HTR-8/SVneo (cell line): ENCODE data around the gene LRP1B.

ENCODE experiments used
- DNase-seq: peaks from one replicate; pipeline ENCODE4 v3.0.0; 2011; ENCODE audit warnings: low spot score, mixed read lengths; ENCODE audit not compliant: insufficient read length
- FAIRE-seq: peaks from 2 replicates; lab custom pipeline; 2011; peaks lifted over from hg19 to GRCh38; lab: Jason Lieb, UNC

LRP1B gene

GRCh38 chr2:141810148-141810547, 320.7 kb downstream of the LRP1B start:
- FAIRE-seq (no peak), DNase-seq (no peak)

DNA sequence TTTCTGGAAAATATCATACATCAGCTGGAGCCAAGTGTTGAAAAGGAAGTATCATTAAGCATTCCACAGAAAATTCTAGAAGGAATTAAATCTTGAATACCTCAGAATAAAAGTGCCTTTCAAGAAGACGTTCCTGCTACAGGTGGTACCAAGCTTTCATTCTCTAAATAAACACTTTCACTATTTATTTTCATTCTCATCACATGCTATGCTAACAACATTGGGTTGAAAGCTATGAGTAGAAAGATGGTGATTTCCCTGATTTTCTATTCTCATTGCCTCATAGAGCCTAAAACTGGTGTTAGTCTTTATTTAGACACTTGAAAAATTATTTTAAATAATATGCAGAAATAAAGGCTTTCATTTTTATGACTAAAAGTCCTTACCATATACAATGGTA, 324.7 kb downstream of the LRP1B start:
- DNase-seq, result no peak
- FAIRE-seq, result no peak

GRCh38 chr2:141805302-141805701, 325.5 kb downstream of the LRP1B start:
- no peak for FAIRE-seq
- DNase-seq, result no peak

GRCh38 chr2:141796449-141796848, 334.4 kb downstream of the LRP1B start:
- no peak for DNase-seq
- no peak for FAIRE-seq

DNA sequence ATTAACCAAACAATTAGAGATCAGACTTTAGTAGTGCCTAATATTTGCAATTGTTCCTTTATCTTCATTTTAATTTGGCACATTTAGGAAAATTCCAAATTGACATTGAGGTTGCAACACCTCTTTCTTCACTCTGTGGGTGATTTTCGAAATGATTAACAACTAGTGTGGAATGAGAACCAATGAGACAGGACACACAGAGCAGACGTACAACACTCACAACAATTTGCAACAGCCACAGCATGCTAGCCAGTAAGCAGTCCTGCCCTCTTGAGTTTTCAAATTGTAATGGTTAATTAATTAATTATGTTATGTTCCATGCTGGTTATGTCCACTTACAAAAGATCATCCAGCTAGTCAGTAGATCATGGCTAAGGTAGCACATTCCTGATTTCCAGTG, 339.3 kb downstream of the LRP1B start:
- FAIRE-seq, result no peak

GRCh38 chr2:141782574-141782973, 348.2 kb downstream of the LRP1B start:
- FAIRE-seq, result no peak

More for the DNA sequence above, 339.3 kb downstream of the LRP1B start:
- DNase-seq, result no peak

DNA sequence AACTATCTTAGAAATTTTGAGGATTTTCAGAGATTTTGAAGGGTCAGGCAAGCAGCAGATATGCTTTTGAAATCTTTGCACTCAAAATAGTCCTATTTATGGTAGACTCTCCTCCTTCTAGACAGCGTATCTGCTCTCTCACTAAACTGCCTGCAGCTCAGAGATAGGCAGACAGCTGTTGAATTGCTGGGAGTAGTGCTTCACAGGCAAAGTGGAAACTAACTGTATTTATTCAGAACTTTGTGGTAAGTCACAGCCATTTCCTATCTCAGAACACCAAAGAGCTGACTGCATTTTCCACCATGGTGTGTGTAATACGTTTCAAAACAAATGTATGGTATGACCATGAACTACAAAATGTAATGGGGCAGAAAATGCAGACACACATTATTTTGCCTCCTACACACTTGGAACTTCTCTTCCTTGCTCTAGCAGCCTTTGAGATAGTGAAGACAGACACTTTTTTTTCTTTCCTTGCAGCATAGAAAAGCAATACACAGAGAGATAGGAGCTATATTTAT, 352.4 kb downstream of the LRP1B start:
- FAIRE-seq (no peak), DNase-seq (no peak)

More at GRCh38 chr2:141782574-141782973, 348.2 kb downstream of the LRP1B start:
- DNase-seq, result no peak

GRCh38 chr2:141770530-141770929, 360.3 kb downstream of the LRP1B start:
- no peak for DNase-seq
- FAIRE-seq, result no peak

GRCh38 chr2:141767691-141768090, 363.1 kb downstream of the LRP1B start:
- no peak for DNase-seq
- no peak for FAIRE-seq

DNA sequence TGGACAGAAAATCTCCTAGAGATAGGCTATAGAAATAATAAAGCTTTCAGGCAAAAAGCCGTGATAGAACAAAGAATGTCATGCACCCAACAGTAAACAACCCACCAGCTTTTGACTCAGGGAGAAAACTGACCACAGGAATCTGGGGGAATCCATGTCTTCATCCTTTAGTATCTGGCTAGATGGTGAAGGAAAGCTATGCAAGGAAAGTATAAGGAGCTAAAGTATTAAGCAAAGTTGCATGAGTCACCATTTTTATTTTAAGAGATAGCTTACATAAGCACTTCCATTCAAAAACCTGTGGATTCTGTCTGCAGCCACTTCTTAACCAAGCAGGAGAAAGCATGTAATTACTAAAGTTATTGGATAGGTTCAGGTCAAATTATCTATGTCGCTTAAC, 363.8 kb downstream of the LRP1B start:
- FAIRE-seq (no peak), DNase-seq (peak; percentile 33)

GRCh38 chr2:141766225-141766624, 364.6 kb downstream of the LRP1B start:
- FAIRE-seq (no peak), DNase-seq (no peak)

GRCh38 chr2:141748616-141749015, 382.2 kb downstream of the LRP1B start:
- no peak for DNase-seq
- FAIRE-seq, result no peak

DNA sequence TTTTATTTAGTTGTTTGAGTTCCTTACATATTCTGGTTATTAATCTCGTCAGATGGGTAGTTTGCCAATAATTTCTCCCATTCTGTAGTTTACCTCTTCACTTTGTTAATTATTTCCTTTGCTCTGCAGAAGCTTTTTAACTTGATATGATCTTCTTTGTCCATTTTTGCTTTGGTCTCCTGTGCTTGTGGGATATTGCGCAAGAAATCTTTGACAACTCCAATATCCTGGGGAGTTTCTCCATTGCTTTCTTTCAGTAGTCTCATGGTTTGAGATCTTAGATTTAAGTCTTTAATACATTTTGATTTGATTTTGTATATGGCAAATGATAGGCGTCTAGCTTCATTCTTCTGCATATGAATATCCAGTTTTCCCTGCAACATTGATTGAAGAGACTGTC, 389.2 kb downstream of the LRP1B start:
- DNase-seq (no peak), FAIRE-seq (no peak)

DNA sequence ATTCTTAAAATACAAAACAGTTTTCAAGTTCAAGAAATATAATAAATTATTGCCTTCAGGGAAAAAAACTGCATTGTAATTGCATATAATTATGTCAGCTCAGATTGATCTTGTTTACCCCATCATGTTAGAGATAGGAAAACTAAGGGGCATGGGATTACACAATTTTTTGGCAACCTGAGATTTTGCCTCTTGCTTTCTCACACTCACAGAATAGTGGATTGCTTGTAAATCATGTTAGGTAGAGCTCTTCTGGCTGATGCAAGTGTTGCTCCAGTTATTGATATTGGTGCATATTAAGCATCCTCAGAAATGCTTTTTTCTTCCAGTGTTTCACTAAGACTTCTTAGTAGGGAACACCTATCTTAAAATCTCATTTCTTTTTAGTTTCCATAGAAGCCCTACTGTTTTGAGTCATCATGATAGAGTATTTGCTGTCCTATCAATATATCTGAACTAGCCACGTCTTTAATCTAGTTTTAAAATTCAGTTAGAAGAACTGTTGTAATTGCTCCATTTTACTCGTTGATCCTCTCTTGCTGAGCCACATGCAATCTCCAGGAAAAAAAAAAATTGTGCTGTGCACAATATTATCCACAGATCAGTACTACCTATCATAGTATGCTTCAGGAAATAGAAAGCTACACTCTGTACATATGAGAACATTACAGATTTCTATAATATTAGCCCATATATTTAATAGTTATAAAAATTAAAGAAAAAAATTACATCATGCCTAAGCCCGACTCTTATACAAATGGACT, 393.1 kb downstream of the LRP1B start:
- FAIRE-seq (no peak), DNase-seq (no peak)

DNA sequence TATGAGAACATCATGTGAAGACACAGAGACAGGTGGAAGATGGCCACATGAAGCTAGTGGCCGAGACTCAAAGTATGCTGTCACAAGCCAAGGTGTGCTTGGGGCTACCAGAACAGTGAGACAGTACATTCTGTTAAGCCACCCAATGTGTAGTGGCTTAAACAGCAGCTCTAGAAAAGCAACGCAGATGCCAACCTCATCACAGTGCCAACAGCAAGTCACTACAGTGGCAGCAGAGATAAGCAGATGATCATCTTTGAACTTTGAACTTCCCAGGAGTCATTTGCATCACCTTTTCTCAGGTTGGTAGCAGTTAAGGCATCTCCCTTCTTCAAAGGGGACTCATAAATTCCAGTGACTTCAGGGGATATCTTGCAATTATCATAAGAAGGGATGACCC, 394.4 kb downstream of the LRP1B start:
- no peak for DNase-seq
- FAIRE-seq, result no peak

DNA sequence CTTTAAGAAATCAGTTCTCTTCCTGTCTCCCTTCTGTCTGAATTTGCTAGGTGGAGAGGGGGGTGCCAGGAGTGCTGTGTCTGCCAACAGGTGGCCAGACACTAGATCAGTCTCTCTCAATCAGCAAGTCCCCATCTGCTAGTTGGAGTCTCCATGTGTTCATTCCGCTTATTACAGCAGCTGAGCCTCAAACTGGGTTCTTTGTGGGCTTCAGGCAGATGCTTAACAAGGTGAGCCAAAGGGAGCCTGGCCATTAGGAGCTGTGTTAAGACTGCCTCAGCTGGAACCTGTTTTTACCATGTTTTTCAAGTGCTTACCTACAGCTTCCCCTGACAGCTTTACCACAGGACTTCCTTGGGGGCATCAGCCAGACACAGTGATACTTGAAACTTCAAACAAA, 401.9 kb downstream of the LRP1B start:
- DNase-seq, result no peak
- no peak for FAIRE-seq

DNA sequence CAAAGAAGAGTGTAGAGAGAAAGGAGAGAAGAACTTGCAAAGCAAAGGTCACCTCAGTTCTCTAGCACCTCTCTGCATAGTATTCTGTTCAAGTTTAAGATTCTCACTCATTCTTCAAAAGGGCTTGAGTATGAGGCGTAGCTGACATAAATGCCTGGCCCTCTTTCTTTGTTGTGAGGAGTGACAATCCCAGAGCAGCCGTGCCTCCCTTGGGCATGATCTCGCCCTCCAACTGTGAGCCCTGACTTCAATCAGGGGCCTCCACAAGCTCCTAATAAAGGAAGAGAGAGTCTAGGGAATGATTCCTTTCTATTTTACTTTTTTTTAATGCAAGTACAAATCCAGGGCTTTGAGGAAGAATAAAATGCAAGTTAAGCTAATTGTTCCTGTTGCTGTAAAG, 402.7 kb downstream of the LRP1B start:
- FAIRE-seq (no peak), DNase-seq (no peak)

DNA sequence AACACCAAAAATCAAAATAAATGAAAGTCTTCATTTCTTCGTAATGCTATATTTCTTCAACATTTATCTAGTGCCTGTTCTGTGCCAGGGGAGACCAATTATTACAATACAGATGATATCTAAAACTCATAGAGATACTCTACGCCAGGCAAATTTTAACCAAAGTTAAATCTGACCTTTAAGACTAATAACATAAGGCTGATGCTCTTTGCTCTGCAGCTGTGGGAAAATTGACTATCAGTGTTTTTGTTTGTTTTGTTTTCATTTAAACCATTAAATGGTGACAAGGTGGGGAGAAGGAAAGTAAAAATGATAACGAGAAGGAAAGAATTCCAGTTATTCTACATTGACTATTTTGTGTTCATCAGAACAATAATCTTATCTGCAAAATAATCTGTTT, 406.4 kb downstream of the LRP1B start:
- FAIRE-seq (no peak), DNase-seq (no peak)

GRCh38 chr2:141723814-141724213, 407.0 kb downstream of the LRP1B start:
- DNase-seq (no peak), FAIRE-seq (no peak)

DNA sequence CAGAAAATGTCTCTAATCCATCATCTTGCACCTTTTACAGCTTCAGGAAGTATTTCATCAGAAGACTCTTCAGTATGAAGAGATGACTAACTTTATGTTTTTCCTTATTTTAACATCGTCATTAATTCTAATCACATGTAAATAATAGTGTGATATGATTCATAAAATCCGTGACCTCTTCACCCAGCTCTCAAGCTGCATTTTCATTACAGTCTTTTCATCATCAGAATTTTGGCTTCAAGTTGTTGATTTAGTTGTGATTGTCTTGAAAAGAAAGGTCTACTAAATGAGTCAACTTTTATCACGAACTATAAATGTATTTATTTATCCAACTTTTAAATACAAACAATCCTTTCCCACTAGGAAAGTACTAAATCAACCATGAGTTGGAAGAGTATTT, 410.3 kb downstream of the LRP1B start:
- FAIRE-seq, result no peak

DNA sequence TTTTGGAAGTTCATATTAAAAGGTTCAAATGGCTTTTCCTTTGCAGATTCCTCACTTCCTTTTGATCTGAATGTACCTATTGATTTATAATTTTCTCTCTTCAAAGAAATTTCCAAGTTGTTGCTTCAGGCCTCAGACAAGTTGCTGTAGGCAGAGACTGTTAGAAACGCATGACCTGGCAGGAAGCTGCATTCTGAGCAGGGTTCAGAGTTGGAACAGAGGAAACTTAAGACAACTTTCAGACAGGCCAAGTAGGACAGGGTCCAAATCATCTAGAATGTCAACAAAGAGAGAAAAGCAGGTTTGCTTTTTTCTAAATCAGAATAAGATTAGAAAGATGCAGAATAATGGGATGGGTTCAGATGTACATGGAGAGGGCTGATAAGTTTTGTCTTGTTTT, 416.3 kb downstream of the LRP1B start:
- FAIRE-seq (no peak), DNase-seq (no peak)

More for the DNA sequence above, 410.3 kb downstream of the LRP1B start:
- no peak for DNase-seq

- DNase-seq (no peak), FAIRE-seq (no peak)
Observed at GRCh38 chr2:141711627-141712026, 419.2 kb downstream of the LRP1B start.
